ENCODE data around the gene ABCB6.

- TF ChIP-seq, protein P1, sequence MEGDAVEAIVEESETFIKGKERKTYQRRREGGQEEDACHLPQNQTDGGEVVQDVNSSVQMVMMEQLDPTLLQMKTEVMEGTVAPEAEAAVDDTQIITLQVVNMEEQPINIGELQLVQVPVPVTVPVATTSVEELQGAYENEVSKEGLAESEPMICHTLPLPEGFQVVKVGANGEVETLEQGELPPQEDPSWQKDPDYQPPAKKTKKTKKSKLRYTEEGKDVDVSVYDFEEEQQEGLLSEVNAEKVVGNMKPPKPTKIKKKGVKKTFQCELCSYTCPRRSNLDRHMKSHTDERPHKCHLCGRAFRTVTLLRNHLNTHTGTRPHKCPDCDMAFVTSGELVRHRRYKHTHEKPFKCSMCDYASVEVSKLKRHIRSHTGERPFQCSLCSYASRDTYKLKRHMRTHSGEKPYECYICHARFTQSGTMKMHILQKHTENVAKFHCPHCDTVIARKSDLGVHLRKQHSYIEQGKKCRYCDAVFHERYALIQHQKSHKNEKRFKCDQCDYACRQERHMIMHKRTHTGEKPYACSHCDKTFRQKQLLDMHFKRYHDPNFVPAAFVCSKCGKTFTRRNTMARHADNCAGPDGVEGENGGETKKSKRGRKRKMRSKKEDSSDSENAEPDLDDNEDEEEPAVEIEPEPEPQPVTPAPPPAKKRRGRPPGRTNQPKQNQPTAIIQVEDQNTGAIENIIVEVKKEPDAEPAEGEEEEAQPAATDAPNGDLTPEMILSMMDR (conservative IDR thresholded peaks at IDR 0.05 in 1 of 2, IDR thresholded peaks at IDR 0.05 in 1 of 2; ENCODE audit: extremely low read depth in 1 of 2, insufficient read depth in 1 of 2, low read depth in 1 of 2, low read length in 2 of 2): no peak
- no peak for TF ChIP-seq EZH2 (IDR thresholded peaks at IDR 0.05; ENCODE audit: borderline replicate concordance, low read length)
Measured at GRCh38 chr2:219186754-219187456, 31.9 kb downstream of the ABCB6 start.
